ENCODE data around the gene NDUFAF8. TPM values are rescaled to one million over a fixed set of nuclear protein-coding genes. Genes with fewer than 3 reads are reported as not detected.

The NDUFAF8 gene
- total RNA-seq, 3 donors from 2014 or later (not counting 1 experiment from before 2014, with no cell fraction given) = 28.6 to 36.4 (median 34.9) TPM

- no peaks in the 10 kb centered on the region for H3K27me3 ChIP-seq (ENCODE audit: control insufficient read depth, insufficient read depth, low read length)
- 96% methylated on average over 11 of the region's 14 CpGs for WGBS (ENCODE audit: insufficient coverage)
- H3K36me3 Mint-ChIP-seq = no peaks in the 10 kb centered on the region
- intact Hi-C loops (cut with micrococcal nuclease) = no loop called here
- no peaks in the 10 kb centered on the region for H3K9me3 ChIP-seq (ENCODE audit: control insufficient read depth, insufficient read depth, low read length)
- H3K4me3 Mint-ChIP-seq = no peak overlapping the region
- H3K27ac Mint-ChIP-seq = no peak overlapping the region
- H3K27ac ChIP-seq (ENCODE audit: low read length) = no peak overlapping the region
- no peaks in the 10 kb centered on the region for H3K4me1 Mint-ChIP-seq
- no peak for ATAC-seq
- DNase-seq = no peak
- no peaks in the 10 kb centered on the region for H3K36me3 ChIP-seq (ENCODE audit: control insufficient read depth, insufficient read depth, low read length)
- no peaks in the 10 kb centered on the region for H3K9me3 Mint-ChIP-seq
- H3K4me1 ChIP-seq (ENCODE audit: control insufficient read depth, insufficient read depth, low read length) = no peaks in the 10 kb centered on the region
- no peaks in the 10 kb centered on the region for H3K27me3 Mint-ChIP-seq (ENCODE audit: low read depth in 2 of 2)
- H3K4me3 ChIP-seq (ENCODE audit: low read length) = no peak overlapping the region
- TF ChIP-seq, protein P1, sequence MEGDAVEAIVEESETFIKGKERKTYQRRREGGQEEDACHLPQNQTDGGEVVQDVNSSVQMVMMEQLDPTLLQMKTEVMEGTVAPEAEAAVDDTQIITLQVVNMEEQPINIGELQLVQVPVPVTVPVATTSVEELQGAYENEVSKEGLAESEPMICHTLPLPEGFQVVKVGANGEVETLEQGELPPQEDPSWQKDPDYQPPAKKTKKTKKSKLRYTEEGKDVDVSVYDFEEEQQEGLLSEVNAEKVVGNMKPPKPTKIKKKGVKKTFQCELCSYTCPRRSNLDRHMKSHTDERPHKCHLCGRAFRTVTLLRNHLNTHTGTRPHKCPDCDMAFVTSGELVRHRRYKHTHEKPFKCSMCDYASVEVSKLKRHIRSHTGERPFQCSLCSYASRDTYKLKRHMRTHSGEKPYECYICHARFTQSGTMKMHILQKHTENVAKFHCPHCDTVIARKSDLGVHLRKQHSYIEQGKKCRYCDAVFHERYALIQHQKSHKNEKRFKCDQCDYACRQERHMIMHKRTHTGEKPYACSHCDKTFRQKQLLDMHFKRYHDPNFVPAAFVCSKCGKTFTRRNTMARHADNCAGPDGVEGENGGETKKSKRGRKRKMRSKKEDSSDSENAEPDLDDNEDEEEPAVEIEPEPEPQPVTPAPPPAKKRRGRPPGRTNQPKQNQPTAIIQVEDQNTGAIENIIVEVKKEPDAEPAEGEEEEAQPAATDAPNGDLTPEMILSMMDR (IDR thresholded peaks at IDR 0.05) = no peak
Measured at GRCh38 chr17:81195941-81196495, 43.1 kb upstream of the NDUFAF8 start.

GRCh38 chr17:81196505-81197408 lies 42.4 kb upstream of the NDUFAF8 start:
- H3K27me3 Mint-ChIP-seq (ENCODE audit: low read depth in 2 of 2) = no peaks in the 10 kb centered on the region
- TF ChIP-seq, protein P1 (IDR thresholded peaks at IDR 0.05) = no peak
- WGBS (ENCODE audit: insufficient coverage) = 93% methylated on average over 45 of the region's 45 CpGs
- Histone ChIP-seq H3K4me3 (ENCODE audit: low read length) (no peak overlapping the region), H3K9me3 (ENCODE audit: control insufficient read depth, insufficient read depth, low read length) (no peaks in the 10 kb centered on the region), H3K36me3 (ENCODE audit: control insufficient read depth, insufficient read depth, low read length) (no peaks in the 10 kb centered on the region), H3K27ac (ENCODE audit: low read length) (no peak overlapping the region), H3K27me3 (ENCODE audit: control insufficient read depth, insufficient read depth, low read length) (no peaks in the 10 kb centered on the region), H3K4me1 (ENCODE audit: control insufficient read depth, insufficient read depth, low read length) (no peaks in the 10 kb centered on the region)
- no peak overlapping the region for H3K4me3 Mint-ChIP-seq
- intact Hi-C loops (cut with micrococcal nuclease) = no loop called here
- H3K27ac Mint-ChIP-seq = no peak overlapping the region
- H3K9me3 Mint-ChIP-seq = no peaks in the 10 kb centered on the region
- ATAC-seq (no peak), DNase-seq (no peak)
- no peaks in the 10 kb centered on the region for H3K36me3 Mint-ChIP-seq
- no peaks in the 10 kb centered on the region for H3K4me1 Mint-ChIP-seq

DNA sequence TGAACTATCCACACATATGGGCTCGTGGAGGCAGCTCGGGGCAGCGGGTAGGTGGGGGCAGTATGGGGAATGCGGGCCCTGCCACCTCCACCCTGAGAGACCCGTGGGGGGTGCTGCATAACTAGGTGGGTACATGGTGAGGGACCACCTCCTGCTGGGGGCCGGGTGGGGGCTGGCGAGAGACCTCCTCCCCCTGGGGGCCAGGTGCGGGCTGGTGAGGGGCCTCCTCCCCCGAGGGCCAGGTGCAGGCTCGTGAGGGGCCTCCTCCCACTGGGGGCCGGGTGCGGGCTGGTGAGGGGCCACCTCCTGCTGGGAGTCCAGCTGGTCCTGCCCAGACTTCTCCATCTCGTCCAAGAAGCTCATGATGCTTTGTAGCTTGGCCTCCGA lies 41.7 kb upstream of the NDUFAF8 start:
- Histone ChIP-seq H3K27ac (ENCODE audit: low read length) (no peak overlapping the region), H3K4me1 (ENCODE audit: control insufficient read depth, insufficient read depth, low read length) (no peaks in the 10 kb centered on the region), H3K27me3 (ENCODE audit: control insufficient read depth, insufficient read depth, low read length) (no peaks in the 10 kb centered on the region), H3K4me3 (ENCODE audit: low read length) (no peak overlapping the region), H3K36me3 (ENCODE audit: control insufficient read depth, insufficient read depth, low read length) (no peaks in the 10 kb centered on the region), H3K9me3 (ENCODE audit: control insufficient read depth, insufficient read depth, low read length) (no peaks in the 10 kb centered on the region)
- DNase-seq (no peak), ATAC-seq (no peak)
- no peaks in the 10 kb centered on the region for H3K9me3 Mint-ChIP-seq
- TF ChIP-seq, protein P1 (IDR thresholded peaks at IDR 0.05) = no peak
- 88% methylated on average over 14 of the region's 14 CpGs for WGBS (ENCODE audit: insufficient coverage)
- intact Hi-C loops (cut with micrococcal nuclease) = no loop called here
- no peaks in the 10 kb centered on the region for H3K36me3 Mint-ChIP-seq
- H3K27me3 Mint-ChIP-seq (ENCODE audit: low read depth in 2 of 2) = no peaks in the 10 kb centered on the region
- no peak overlapping the region for H3K27ac Mint-ChIP-seq
- no peak overlapping the region for H3K4me3 Mint-ChIP-seq
- H3K4me1 Mint-ChIP-seq = no peaks in the 10 kb centered on the region

Measured in natural killer cell (primary cell).